ENCODE results near the gene GNL1. TPM values are rescaled to one million over a fixed set of nuclear protein-coding genes. Genes with fewer than 3 reads are reported as not detected.

GNL1 gene
- 67.5 and 78.6 TPM in 2 replicates for total RNA-seq (2014; rRNA removed; shearing (Covaris generic))
- 26.2 and 28.0 TPM in 2 replicates for polyA plus RNA-seq (2015; cell fraction: cytosol; rRNA removed)
- polyA plus RNA-seq (2015; cell fraction: nucleus; rRNA removed), result 35.0 and 43.5 TPM in 2 replicates

GRCh38 chr6:30556066-30556905 is at the start of gene GNL1:
TSS of gene GNL1 (minus strand) at chr6:30556489. CDS start at chr6:30556203, 286 bp downstream.
- peak; percentile 80 for DNase-seq (ENCODE audit: low read depth)

- no peak for DNase-seq (ENCODE audit: low read depth)
Observed at GRCh38 chr6:30603961-30604360, 47.7 kb upstream of the GNL1 start.

GRCh38 chr6:30601815-30602641 is 45.7 kb upstream of the GNL1 start:
- DNase-seq (ENCODE audit: low read depth), result no peak

GRCh38 chr6:30601436-30601814 is 45.1 kb upstream of the GNL1 start:
- DNase-seq (ENCODE audit: low read depth), result no peak

- no peak for DNase-seq (ENCODE audit: low read depth)
Observed at GRCh38 chr6:30600451-30600961, 44.2 kb upstream of the GNL1 start.

GRCh38 chr6:30599625-30600324 is 43.5 kb upstream of the GNL1 start:
- no peak for DNase-seq (ENCODE audit: low read depth)

- DNase-seq (ENCODE audit: low read depth), result no peak
Observed at GRCh38 chr6:30598912-30599624, 42.8 kb upstream of the GNL1 start.

GRCh38 chr6:30597315-30598144 is 41.2 kb upstream of the GNL1 start:
- DNase-seq (ENCODE audit: low read depth), result peak; percentile 71

- DNase-seq (ENCODE audit: low read depth), result no peak
Observed at GRCh38 chr6:30592287-30592686, 36.0 kb upstream of the GNL1 start.

GRCh38 chr6:30591008-30591407 is 34.7 kb upstream of the GNL1 start:
- DNase-seq (ENCODE audit: low read depth), result no peak

GRCh38 chr6:30590509-30590908 is 34.2 kb upstream of the GNL1 start:
- no peak for DNase-seq (ENCODE audit: low read depth)

GRCh38 chr6:30589754-30590358 is 33.6 kb upstream of the GNL1 start:
- no peak for DNase-seq (ENCODE audit: low read depth)

GRCh38 chr6:30583921-30584320 is 27.6 kb upstream of the GNL1 start:
- no peak for DNase-seq (ENCODE audit: low read depth)

- no peak for DNase-seq (ENCODE audit: low read depth)
Observed at GRCh38 chr6:30578051-30578450, 21.8 kb upstream of the GNL1 start.

GRCh38 chr6:30573113-30573512 is 16.8 kb upstream of the GNL1 start:
- DNase-seq (ENCODE audit: low read depth), result no peak

GRCh38 chr6:30572148-30572547 is 15.9 kb upstream of the GNL1 start:
- DNase-seq (ENCODE audit: low read depth), result no peak

- no peak for DNase-seq (ENCODE audit: low read depth)
Observed at GRCh38 chr6:30571762-30572082, 15.4 kb upstream of the GNL1 start.

- DNase-seq (ENCODE audit: low read depth), result peak; percentile 95
Observed at GRCh38 chr6:30571075-30571761, 14.9 kb upstream of the GNL1 start, which contains the start of gene ABCF1. TSS of gene ABCF1 (plus strand) at chr6:30571442. CDS start at chr6:30571488, 46 bp downstream.

GRCh38 chr6:30570740-30571074 is 14.4 kb upstream of the GNL1 start:
- no peak for DNase-seq (ENCODE audit: low read depth)
